ENCODE results near the gene MGME1. TPM values are rescaled to one million over a fixed set of nuclear protein-coding genes. Genes with fewer than 3 reads are reported as not detected.

MGME1 gene, protein sequence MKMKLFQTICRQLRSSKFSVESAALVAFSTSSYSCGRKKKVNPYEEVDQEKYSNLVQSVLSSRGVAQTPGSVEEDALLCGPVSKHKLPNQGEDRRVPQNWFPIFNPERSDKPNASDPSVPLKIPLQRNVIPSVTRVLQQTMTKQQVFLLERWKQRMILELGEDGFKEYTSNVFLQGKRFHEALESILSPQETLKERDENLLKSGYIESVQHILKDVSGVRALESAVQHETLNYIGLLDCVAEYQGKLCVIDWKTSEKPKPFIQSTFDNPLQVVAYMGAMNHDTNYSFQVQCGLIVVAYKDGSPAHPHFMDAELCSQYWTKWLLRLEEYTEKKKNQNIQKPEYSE
- total RNA-seq (2014; rRNA removed; shearing (Covaris generic)): 32.8 and 34.9 TPM in 2 replicates
- polyA plus RNA-seq (2015; cell fraction: cytosol; rRNA removed): 23.7 and 32.6 TPM in 2 replicates
- polyA plus RNA-seq (2015; cell fraction: nucleus; rRNA removed): 42.9 and 43.1 TPM in 2 replicates

DNA sequence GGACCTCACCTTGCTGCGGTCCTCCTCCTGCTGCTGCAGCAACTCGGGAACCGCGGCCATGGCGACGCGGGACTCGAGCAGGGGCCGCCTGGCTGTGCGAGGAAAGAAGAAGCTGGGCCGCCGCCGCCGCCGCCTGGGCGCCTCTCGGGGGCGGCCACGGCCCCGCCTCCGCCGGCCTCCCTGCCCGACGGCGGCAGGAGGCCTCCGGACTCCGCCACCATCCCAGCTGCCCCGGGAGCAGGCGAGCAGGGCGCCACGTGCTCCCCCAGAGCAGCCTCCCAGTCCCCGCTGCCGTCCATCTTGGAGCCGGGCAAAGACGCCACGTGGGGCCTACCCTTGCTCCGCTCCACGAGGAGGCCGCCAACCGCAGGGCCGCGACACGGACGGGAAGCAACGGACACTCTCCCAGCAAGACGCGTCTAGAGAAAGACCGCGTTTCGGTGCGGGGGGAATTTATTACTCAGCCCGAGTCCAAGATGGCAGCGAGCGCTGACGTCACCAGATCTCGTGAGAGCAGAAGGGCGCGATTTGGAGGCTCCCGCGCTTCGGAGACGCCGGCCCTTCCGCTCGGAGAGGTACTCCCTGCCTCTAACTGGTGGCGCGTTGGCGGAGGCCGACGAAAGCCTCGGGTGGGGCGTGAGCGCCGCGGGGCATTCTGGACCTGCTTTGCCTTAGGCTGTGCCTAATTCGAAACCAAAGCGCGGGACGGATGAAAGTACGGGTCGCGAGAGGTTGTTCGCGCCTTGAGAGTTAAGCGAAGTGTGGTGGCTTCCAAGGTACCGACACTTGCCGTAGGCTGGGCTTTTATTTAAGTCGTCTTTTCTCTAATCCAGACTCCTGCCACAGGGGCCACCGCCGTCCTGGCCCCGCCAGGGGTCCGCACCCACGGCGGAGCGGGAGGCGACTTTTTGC lies at the start of gene MGME1, which contains the start of gene SNX5:
Gene MGME1, plus strand, starts transcription at position 653 of the 912 bp plus-strand sequence. CDS start 842 bp downstream, outside the sequence.
Gene SNX5, minus strand, starts transcription at position 429 of the 912 bp plus-strand sequence. Its CDS starts 369 bp downstream, at position 60.
- in situ Hi-C loops (cut with HindIII; ENCODE audit: low pct_unique_long_range_greater_than_20kb, low sequenced_read_pairs): no loop called here
- DNase-seq (ENCODE audit: low read depth, low spot score): peak; percentile 99

DNA sequence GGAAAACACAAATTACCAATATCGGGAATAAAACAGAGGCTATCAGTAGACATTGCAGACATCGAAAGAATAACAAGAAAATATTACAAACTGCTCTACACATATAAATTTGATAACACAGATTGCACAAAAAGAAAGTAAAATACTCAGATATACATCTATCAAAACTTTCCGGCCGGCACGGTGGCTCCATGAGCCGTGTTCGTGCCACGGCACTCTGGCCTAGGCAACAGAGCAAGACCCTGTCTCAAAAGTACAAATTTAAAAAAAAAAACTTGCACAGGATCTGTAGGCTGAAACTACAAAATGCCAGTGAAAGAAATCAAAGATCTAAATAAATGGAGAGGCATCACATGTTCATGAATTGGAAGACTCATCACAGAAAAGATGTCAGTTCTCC lies 49.7 kb upstream of the MGME1 start:
- in situ Hi-C loops (cut with HindIII; ENCODE audit: low pct_unique_long_range_greater_than_20kb, low sequenced_read_pairs): no loop called here
- no peak for DNase-seq (ENCODE audit: low read depth, low spot score)

DNA sequence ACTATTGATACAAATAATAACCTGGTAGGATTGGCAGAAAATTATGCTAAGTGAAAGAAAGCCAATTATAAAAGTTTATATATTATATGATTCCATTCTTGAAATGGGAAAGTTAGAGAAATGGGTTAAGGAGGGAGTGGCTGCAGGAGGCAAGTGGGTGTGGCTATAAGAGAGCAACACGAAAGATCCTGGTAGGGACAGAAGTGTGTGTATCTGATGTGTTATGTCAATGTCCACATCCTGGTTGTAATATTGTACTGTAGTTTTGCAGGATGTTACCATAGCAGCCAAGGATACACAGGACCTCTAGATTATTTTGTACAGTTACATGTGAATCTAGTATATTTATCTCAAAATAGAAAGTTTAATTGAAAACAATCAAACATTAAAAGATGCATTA lies 47.0 kb upstream of the MGME1 start:
- in situ Hi-C loops (cut with HindIII; ENCODE audit: low pct_unique_long_range_greater_than_20kb, low sequenced_read_pairs): no loop called here
- peak; percentile 15 for DNase-seq (ENCODE audit: low read depth, low spot score)

DNA sequence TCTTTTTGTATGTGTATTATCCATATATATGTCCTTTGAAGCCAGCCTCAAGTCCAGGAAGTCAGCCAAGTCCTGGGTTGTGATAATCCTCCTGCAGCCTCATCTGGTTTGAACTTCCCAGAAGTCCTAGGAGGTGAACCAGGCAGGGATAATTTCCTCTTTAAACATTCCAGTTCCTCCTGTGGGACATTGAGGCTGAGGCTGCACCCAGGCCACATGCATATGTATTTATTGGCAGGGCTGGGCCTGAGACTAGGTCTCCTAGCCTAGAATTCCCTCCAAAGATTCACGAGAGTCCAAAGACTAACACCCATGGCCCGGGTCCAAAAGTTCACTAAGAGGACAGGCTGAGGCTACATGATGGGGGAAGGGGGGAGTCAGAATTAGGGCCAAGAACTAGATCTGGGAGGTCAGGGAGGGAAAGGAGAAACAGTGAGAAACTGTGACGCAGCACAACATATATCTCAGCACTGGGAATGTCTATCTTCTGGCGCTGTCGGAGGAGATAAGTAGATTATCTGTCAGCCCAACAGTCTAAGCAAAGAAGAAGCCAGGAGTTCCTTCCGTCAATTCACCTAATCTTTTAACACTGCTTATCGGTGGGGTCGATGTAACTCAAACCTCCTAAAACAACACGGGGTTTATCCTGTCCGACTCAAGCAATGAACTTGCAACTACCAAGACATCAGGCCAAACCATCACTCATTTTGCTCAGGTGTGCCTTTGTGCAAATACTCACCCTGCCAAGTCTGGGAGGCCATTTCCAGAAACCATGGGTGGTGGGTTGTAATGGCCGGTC lies 43.5 kb upstream of the MGME1 start:
- in situ Hi-C loops (cut with HindIII; ENCODE audit: low pct_unique_long_range_greater_than_20kb, low sequenced_read_pairs): no loop called here
- DNase-seq (ENCODE audit: low read depth, low spot score): no peak

DNA sequence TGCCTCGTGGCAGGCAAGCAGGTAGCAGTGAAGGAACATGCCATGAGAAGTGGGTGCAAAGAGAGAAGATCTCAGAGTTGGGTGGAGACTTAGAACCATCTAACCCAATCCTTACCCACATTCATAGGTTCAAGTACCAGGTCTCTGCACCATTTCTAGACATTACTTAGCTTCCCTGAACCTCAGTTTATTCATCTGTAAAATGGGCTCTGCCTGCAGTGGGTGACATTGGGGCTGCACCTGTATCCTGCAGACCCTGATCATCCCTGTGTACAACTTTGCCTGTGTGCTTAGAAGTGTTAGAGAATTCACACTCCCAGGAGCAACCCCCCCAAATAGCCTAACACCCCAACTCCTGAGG lies 42.9 kb upstream of the MGME1 start:
- DNase-seq (ENCODE audit: low read depth, low spot score): no peak
- in situ Hi-C loops (cut with HindIII; ENCODE audit: low pct_unique_long_range_greater_than_20kb, low sequenced_read_pairs): no loop called here

DNA sequence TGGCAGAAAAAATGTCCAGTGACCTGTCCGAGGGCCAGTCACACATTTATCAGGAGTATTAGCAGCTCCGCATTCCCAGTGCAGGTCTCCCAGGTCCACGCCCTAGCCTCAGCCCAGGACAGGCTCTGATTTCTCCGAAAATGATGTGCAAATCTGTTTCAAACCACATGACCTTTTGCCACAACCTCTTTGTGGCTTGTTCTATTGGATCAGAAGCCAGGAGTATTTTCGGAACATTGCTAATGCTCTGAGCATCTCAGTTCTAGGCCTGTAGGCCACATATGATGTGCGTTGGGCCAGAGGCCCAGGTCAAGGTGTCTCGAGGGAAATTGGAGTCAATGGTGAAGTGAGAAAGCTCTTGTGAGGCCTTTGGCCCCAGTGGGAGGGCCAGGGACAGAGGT lies 40.6 kb upstream of the MGME1 start:
- DNase-seq (ENCODE audit: low read depth, low spot score): no peak
- in situ Hi-C loops (cut with HindIII; ENCODE audit: low pct_unique_long_range_greater_than_20kb, low sequenced_read_pairs): no loop called here

DNA sequence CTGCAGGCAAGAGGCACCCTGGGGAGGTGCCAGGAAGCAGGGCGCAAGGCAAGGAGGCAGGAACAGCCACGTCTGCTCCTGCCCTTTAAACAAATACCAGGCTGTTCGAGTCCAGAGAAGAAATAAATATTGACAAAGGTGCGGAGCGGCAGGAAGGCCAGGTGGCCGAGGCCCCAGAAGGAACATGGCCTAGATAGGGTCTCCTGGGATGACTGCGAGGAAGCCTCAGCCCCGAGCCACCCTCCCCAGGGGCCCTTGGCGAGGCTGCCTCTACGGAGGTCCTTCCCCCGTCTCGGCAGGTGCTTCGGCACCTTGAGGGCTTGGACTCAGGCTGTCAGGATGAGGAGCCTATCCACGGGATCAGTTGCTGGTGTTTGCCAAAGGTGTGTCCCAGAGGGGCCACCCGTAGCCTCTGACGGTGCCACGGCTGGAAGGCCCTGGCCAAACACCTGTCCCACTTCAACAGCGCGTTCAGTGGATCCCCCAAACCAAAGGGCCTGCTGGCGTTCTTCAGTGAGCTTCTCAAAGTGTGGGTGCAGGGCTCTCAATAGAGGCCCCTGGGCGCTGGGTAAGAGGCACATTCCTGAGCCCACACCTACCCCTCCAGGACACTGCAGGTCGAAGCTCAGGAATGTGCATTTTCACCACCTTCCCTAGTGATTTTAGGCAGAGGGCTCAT lies 40.0 kb upstream of the MGME1 start:
- no peak for DNase-seq (ENCODE audit: low read depth, low spot score)
- in situ Hi-C loops (cut with HindIII; ENCODE audit: low pct_unique_long_range_greater_than_20kb, low sequenced_read_pairs): no loop called here

DNA sequence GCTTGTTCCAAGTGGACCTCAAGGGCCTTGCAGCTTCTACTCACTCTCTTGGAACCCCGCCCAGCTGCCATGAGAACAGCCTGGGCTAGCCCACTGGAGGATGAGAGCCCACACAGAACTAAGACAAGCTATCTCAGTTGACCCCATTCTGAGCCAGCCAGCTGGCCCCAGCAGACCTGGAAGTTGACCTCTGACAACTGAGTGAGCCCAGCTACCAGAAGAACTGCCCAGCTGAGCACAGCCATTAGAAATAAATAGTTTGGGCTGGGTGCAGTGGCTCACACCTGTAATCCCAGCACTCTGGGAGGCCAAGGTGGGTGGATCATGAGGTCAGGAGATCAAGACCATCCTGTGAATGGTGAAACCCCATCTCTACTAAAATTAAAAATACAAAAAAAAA lies 37.3 kb upstream of the MGME1 start:
- DNase-seq (ENCODE audit: low read depth, low spot score): no peak
- in situ Hi-C loops (cut with HindIII; ENCODE audit: low pct_unique_long_range_greater_than_20kb, low sequenced_read_pairs): no loop called here

DNA sequence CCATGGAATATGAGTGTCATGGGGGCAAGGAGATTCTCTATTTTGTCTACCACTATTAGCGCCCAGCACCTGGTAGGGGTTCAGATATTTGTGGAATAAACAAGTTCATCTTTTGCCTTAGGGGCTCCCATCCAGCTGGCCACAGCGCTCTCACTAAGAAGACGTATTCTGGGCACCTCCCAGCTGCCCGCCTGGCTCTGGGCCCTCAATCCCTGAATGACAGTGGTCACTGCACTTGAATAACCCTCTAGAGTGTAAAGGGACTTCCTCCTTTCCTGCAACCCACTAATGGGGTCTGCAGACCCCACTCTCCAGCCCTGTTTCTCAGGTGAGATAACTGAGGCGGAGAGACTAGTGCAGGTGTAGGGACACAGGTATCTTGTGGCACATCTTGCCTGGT lies 36.4 kb upstream of the MGME1 start:
- in situ Hi-C loops (cut with HindIII; ENCODE audit: low pct_unique_long_range_greater_than_20kb, low sequenced_read_pairs): no loop called here
- DNase-seq (ENCODE audit: low read depth, low spot score): no peak

DNA sequence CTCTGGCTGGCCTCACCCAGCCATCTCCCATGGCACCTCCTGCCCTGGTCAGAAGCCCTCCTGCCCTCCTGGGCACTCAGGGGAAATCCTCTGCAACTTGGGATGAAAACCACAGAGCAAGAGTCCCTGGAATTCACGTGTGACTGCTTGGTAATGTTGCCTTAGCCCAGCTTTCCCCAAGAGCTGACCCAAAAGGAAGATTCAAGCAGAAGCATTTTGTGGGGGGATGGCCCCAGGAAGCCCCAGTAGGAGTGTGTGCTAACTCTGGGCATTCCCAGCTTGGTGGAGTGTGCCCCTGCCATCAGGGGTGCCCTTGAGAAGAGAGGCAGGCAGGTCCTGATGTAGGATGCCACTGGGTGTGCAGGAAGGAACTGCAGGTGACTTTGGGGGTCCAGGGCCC lies 35.7 kb upstream of the MGME1 start:
- DNase-seq (ENCODE audit: low read depth, low spot score): no peak
- in situ Hi-C loops (cut with HindIII; ENCODE audit: low pct_unique_long_range_greater_than_20kb, low sequenced_read_pairs): no loop called here

DNA sequence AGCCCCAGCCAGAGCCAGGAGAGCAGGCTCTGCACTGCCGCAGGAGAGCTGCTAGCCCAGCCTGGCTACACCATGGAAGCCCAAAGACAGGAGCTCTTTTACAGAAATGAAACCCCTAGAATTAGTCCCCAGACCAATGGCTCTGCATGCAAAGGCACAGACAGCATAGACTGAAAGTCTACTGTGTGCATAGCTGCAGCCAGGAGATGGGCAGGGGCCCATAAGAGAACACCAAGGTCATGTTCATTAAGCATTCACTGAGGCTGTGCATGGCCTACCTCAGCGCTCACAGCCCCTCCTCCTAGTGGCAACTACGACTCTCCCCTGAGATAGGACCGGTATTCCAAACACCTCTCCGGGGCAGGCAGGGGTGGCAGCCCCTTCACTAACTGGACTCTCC lies 35.1 kb upstream of the MGME1 start:
- in situ Hi-C loops (cut with HindIII; ENCODE audit: low pct_unique_long_range_greater_than_20kb, low sequenced_read_pairs): no loop called here
- no peak for DNase-seq (ENCODE audit: low read depth, low spot score)

DNA sequence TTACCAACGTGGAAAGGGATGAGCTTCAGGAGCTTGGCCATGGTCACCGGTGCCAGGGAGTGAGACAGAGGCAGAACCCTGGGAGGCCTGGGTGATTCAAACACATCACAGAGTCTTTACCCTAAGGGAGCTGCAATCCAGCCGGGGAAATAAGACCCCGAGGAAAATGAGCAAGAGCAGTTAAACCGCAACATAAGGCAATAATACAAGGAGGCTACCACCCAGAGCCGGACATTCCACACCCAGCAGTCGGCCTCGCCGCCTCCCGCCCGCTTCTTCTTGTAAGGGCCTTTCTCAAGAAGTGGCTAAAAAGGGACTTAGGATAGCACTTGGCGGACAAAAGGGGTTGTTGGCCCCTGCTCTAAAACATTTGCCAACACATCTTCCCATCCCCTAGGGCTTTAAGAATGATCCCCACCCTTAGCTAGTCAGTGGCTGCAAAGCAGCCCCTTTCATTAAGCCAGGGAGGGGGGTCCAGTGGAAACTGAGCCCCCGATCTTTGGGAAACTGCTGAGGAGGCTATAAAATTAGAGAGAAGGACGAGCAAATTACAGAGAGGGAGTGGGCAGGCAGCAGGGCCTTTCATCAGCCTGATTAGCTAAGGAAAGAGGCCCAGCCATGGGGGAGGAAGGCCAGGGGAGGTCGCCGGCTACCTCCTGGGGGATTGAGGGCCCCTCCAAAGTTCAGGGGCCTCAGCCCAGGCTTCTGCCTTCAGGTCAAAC lies 34.5 kb upstream of the MGME1 start:
- DNase-seq (ENCODE audit: low read depth, low spot score): no peak
- in situ Hi-C loops (cut with HindIII; ENCODE audit: low pct_unique_long_range_greater_than_20kb, low sequenced_read_pairs): no loop called here

DNA sequence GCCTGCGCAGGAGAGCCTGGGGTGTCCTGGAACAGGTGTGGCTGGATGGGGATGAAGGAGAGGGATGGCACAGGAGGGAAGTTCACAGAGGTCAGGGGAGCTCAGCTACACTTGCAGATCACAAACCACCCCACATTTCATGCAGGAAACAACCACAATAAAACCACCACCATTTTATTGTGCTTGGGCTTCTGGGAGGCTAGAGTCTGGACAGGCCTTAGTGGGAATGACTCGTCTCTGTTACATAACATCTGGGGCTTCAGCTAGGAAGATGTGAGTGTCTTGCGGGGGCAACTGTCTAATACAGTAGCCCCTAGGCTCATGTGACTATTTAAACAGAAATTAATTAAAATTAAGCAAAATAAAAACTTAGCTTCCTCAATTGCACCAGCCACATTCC lies 33.6 kb upstream of the MGME1 start:
- in situ Hi-C loops (cut with HindIII; ENCODE audit: low pct_unique_long_range_greater_than_20kb, low sequenced_read_pairs): no loop called here
- DNase-seq (ENCODE audit: low read depth, low spot score): no peak

DNA sequence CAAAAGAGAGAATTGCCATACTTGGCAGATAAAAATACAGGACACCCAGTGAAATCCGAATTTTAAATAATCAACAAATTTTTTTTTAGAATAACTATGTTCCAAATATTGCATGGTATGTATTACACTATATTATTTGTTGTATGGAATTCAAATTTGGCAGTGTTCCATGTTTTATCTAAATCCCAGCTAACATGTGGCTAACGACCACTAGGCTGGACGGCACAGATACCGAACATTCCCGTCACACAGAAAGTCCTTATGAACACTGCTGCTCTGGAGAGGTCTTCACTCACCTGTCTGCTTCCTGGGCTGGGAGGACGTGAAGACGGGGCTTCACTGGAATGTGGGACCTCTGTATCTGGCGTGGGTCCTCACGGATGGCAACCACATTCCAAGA lies 33.1 kb upstream of the MGME1 start:
- in situ Hi-C loops (cut with HindIII; ENCODE audit: low pct_unique_long_range_greater_than_20kb, low sequenced_read_pairs): no loop called here

DNA sequence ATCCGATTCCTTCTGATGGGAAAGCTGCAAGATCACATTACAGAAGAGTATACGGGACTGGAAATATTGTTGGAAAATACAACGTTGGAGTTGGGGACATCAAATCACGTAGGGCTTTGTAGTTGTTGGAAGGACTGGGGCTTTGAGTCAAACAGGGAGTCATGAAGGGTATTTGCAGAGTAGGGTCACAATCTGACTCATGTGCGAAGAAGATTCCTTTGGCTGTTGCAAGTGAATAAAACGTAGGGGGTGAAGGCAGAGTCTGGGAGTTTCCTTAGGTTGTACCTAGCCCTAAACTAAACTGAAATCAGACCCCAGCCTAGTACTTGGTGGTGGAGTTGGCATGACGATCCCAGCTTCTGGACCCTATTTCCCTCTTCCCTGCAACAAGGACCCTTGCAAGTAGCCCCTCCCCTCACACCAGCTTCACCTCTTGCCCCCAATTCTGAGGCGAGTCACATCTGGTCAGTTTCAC lies 32.5 kb upstream of the MGME1 start:
- DNase-seq (ENCODE audit: low read depth, low spot score): no peak
- in situ Hi-C loops (cut with HindIII; ENCODE audit: low pct_unique_long_range_greater_than_20kb, low sequenced_read_pairs): no loop called here

More for the DNA sequence above, 33.1 kb upstream of the MGME1 start:
- DNase-seq (ENCODE audit: low read depth, low spot score): no peak
